ENCODE data around the gene KAT8. TPM values are rescaled to one million over a fixed set of nuclear protein-coding genes. Genes with fewer than 3 reads are reported as not detected.

Gene KAT8
- total RNA-seq, 1 experiment from 2014 or later, result 35.1 TPM

- DNase-seq (no peak), ATAC-seq (no peak)
- Histone ChIP-seq H3K4me1 (ENCODE audit: insufficient read depth, low read length) (peaks cover 4% of the 10 kb centered on the region; the same call in 1 of the 2 replicates), H3K36me3 (ENCODE audit: low read depth, low read length) (peaks cover 3% of the 10 kb centered on the region; the same call in 1 of the 2 replicates), H2AFZ (ENCODE audit: low read length) (no peak overlapping the region), H3K4me2 (ENCODE audit: low read length) (no peak overlapping the region), H3K9me2 (replicated peaks; ENCODE audit: low read length) (no peaks in the 10 kb centered on the region), H4K20me1 (ENCODE audit: low read length) (peaks cover 5% of the 10 kb centered on the region; the same call in 1 of the 2 replicates), H3K27me3 (ENCODE audit: low read length) (no peaks in the 10 kb centered on the region), H3K27ac (ENCODE audit: low read length) (no peak overlapping the region), H3K9me3 (ENCODE audit: low read length) (no peaks in the 10 kb centered on the region), H3K9ac (ENCODE audit: low read length) (no peak overlapping the region), H3K79me2 (ENCODE audit: low read length) (peaks cover 9% of the 10 kb centered on the region), H3K4me3 (ENCODE audit: low read length) (no peak overlapping the region), H3F3A (ENCODE audit: low read length, unreplicated experiment) (no peaks in the 10 kb centered on the region)
- CTCF ChIA-PET, result no interaction called here
- POLR2A ChIA-PET (ENCODE audit: unreplicated experiment), result no interaction called here
- BruUV-seq (replicated peaks), result no TSS peak
- no peak for TF ChIP-seq EZH2phosphoT487 (IDR thresholded peaks at IDR 0.05; ENCODE audit: borderline replicate concordance, low read length)
- no peak for TF ChIP-seq CTCF (conservative IDR thresholded peaks at IDR 0.05; ENCODE audit: low read depth, low read length)
- no peak for TF ChIP-seq EZH2 (IDR thresholded peaks at IDR 0.05; ENCODE audit: low read length, unreplicated experiment)
- intact Hi-C loops (cut with micrococcal nuclease), result no loop called here
Observed at GRCh38 chr16:31087971-31088370, 29.5 kb upstream of the KAT8 start.

- no peak within 1 kb of the TSS for H3K9ac ChIP-seq (ENCODE audit: low read length)
- H3K27me3 ChIP-seq (ENCODE audit: low read length), result no peaks in the 10 kb centered on the region
- H3F3A ChIP-seq (ENCODE audit: low read length, unreplicated experiment), result no peaks in the 10 kb centered on the region
- no TSS peak for BruUV-seq (replicated peaks)
- H3K9me3 ChIP-seq (ENCODE audit: low read length), result no peaks in the 10 kb centered on the region
- no peak within 1 kb of the TSS for H2AFZ ChIP-seq (ENCODE audit: low read length)
- H4K20me1 ChIP-seq (ENCODE audit: low read length), result peaks cover 5% of the 10 kb centered on the region; the same call in 1 of the 2 replicates
- DNase-seq (no peak), ATAC-seq (no peak)
- TF ChIP-seq EZH2 (IDR thresholded peaks at IDR 0.05; ENCODE audit: low read length, unreplicated experiment) (no peak), CTCF (conservative IDR thresholded peaks at IDR 0.05; ENCODE audit: low read depth, low read length) (no peak), EZH2phosphoT487 (IDR thresholded peaks at IDR 0.05; ENCODE audit: borderline replicate concordance, low read length) (no peak)
- H3K36me3 ChIP-seq (ENCODE audit: low read depth, low read length), result peaks cover 3% of the 10 kb centered on the region; the same call in 1 of the 2 replicates
- H3K79me2 ChIP-seq (ENCODE audit: low read length), result peaks cover 14% of the 10 kb centered on the region
- ChIA-PET CTCF (no interaction called here), POLR2A (ENCODE audit: unreplicated experiment) (no interaction called here)
- no peaks in the 10 kb centered on the region for H3K9me2 ChIP-seq (replicated peaks; ENCODE audit: low read length)
- H3K4me2 ChIP-seq (ENCODE audit: low read length), result no peak within 1 kb of the TSS
- intact Hi-C loops (cut with micrococcal nuclease), result no loop called here
- peaks cover 7% of the 10 kb centered on the region; the same call in 1 of the 2 replicates for H3K4me1 ChIP-seq (ENCODE audit: insufficient read depth, low read length)
- no peak within 1 kb of the TSS for H3K4me3 ChIP-seq (ENCODE audit: low read length)
- no peak within 1 kb of the TSS for H3K27ac ChIP-seq (ENCODE audit: low read length)
Observed at GRCh38 chr16:31088459-31089183, 28.8 kb upstream of the KAT8 start, which contains the start of gene PRSS53. Gene PRSS53 (minus strand): TSS chr16:31088943. CDS start chr16:31088809, 134 bp downstream.

- no TSS peak for BruUV-seq (replicated peaks)
- DNase-seq (no peak), ATAC-seq (no peak)
- no peak overlapping the region for H3K9ac ChIP-seq (ENCODE audit: low read length)
- no peaks in the 10 kb centered on the region for H3K9me2 ChIP-seq (replicated peaks; ENCODE audit: low read length)
- no peak overlapping the region for H3K4me3 ChIP-seq (ENCODE audit: low read length)
- no peak overlapping the region for H2AFZ ChIP-seq (ENCODE audit: low read length)
- POLR2A ChIA-PET (ENCODE audit: unreplicated experiment), result no interaction called here
- no peak overlapping the region for H3K27ac ChIP-seq (ENCODE audit: low read length)
- H4K20me1 ChIP-seq (ENCODE audit: low read length), result peaks cover 5% of the 10 kb centered on the region; the same call in 1 of the 2 replicates
- peaks cover 7% of the 10 kb centered on the region; the same call in 1 of the 2 replicates for H3K4me1 ChIP-seq (ENCODE audit: insufficient read depth, low read length)
- H3K9me3 ChIP-seq (ENCODE audit: low read length), result no peaks in the 10 kb centered on the region
- peaks cover 3% of the 10 kb centered on the region; the same call in 1 of the 2 replicates for H3K36me3 ChIP-seq (ENCODE audit: low read depth, low read length)
- no peak overlapping the region for H3K4me2 ChIP-seq (ENCODE audit: low read length)
- intact Hi-C loops (cut with micrococcal nuclease), result no loop called here
- TF ChIP-seq EZH2phosphoT487 (IDR thresholded peaks at IDR 0.05; ENCODE audit: borderline replicate concordance, low read length) (no peak), EZH2 (IDR thresholded peaks at IDR 0.05; ENCODE audit: low read length, unreplicated experiment) (no peak), CTCF (conservative IDR thresholded peaks at IDR 0.05; ENCODE audit: low read depth, low read length) (no peak)
- H3K27me3 ChIP-seq (ENCODE audit: low read length), result no peaks in the 10 kb centered on the region
- peaks cover 20% of the 10 kb centered on the region for H3K79me2 ChIP-seq (ENCODE audit: low read length)
- CTCF ChIA-PET, result no interaction called here
- H3F3A ChIP-seq (ENCODE audit: low read length, unreplicated experiment), result no peaks in the 10 kb centered on the region
Observed at GRCh38 chr16:31089199-31089598, 28.3 kb upstream of the KAT8 start.

Data from PC-3 (cell line).